ENCODE measurements around the gene SLC13A2.

- TF ChIP-seq CTCF (IDR thresholded peaks at IDR 0.05) (no peak), POLR2A (IDR thresholded peaks at IDR 0.05) (no peak), POLR2AphosphoS5 (IDR thresholded peaks at IDR 0.05) (no peak)
Observed at GRCh38 chr17:28506763-28507487, 33.5 kb downstream of the SLC13A2 start.

All from upper lobe of left lung (tissue), 4 donors.